Measurements from ENCODE around the gene SVOP.

SVOP gene

GRCh38 chr12:108933949-108934348 lies 86.9 kb downstream of the SVOP start:
- Histone ChIP-seq H3K9ac (no peak overlapping the region), H3K4me2 (no peak overlapping the region), H3K4me3 (no peak overlapping the region), H3K27me3 (no peaks in the 10 kb centered on the region), H3K27ac (no peak overlapping the region), H4K20me1 (no peaks in the 10 kb centered on the region), H3K36me3 (no peaks in the 10 kb centered on the region), H3K4me1 (peaks cover 0 to 13% (median 0%) of the 10 kb centered on the region in 10 experiments; a peak in 4 of 20 replicates), H3K9me3 (replicated peaks in 1 of 11) (no peaks in the 10 kb centered on the region)
- no peak for TF ChIP-seq Cebpa-rat (IDR thresholded peaks at IDR 0.05)

- Histone ChIP-seq H3K27me3 (no peaks in the 10 kb centered on the region), H3K4me3 (no peak overlapping the region), H3K4me1 (peaks cover 0 to 13% (median 0%) of the 10 kb centered on the region in 10 experiments; a peak in 4 of 20 replicates), H3K36me3 (no peaks in the 10 kb centered on the region), H3K27ac (no peak overlapping the region), H4K20me1 (no peaks in the 10 kb centered on the region), H3K9me3 (replicated peaks in 1 of 11) (peaks cover 0 to 1% (median 0%) of the 10 kb centered on the region in 11 experiments; a peak in 1 of 22 replicates), H3K4me2 (no peak overlapping the region), H3K9ac (no peak overlapping the region)
- no peak for TF ChIP-seq Cebpa-rat (IDR thresholded peaks at IDR 0.05)
Measured at GRCh38 chr12:108930756-108931155, 90.1 kb downstream of the SVOP start.

DNA sequence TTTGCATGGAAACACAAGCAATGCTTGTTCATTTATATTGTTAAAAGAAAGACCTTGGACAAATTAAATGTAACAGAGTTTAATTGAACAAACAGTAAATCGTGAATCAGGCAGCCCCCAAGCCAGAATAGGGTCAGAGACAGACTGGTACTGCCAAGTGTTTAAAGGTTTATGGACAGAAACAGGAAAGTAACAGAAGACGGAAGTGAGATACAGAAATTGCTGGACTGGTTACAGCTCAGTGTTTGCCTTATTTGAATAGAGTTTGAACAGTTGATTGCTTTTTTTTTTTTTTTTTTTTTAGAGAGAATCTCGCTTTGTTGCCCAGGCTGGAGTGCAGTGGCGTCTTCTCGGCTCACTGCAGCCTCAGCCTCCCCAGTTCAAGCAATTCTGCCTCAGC lies 90.7 kb downstream of the SVOP start:
- Histone ChIP-seq H3K9ac (no peak overlapping the region), H3K36me3 (no peaks in the 10 kb centered on the region), H3K4me3 (no peak overlapping the region), H3K27me3 (no peaks in the 10 kb centered on the region), H3K4me1 (peaks cover 0 to 8% (median 0%) of the 10 kb centered on the region in 10 experiments; a peak in 4 of 20 replicates), H4K20me1 (no peaks in the 10 kb centered on the region), H3K27ac (no peak overlapping the region), H3K4me2 (no peak overlapping the region), H3K9me3 (replicated peaks in 1 of 11) (peaks cover 0 to 6% (median 0%) of the 10 kb centered on the region in 11 experiments; a peak in 1 of 22 replicates)
- no peak for TF ChIP-seq Cebpa-rat (IDR thresholded peaks at IDR 0.05)

- Histone ChIP-seq H3K4me3 (no peak overlapping the region), H3K36me3 (no peaks in the 10 kb centered on the region), H3K9me3 (replicated peaks in 1 of 11) (peaks cover 0 to 6% (median 0%) of the 10 kb centered on the region in 11 experiments; a peak in 1 of 22 replicates), H3K9ac (no peak overlapping the region), H3K27ac (no peak overlapping the region), H4K20me1 (no peaks in the 10 kb centered on the region), H3K27me3 (no peaks in the 10 kb centered on the region), H3K4me2 (no peak overlapping the region), H3K4me1 (no peaks in the 10 kb centered on the region)
- TF ChIP-seq Cebpa-rat (IDR thresholded peaks at IDR 0.05) = no peak
Measured at GRCh38 chr12:108928695-108929094, 92.2 kb downstream of the SVOP start.

GRCh38 chr12:108922918-108923317 lies 98.0 kb downstream of the SVOP start:
- no peak overlapping the region for H3K4me3 ChIP-seq
- no peaks in the 10 kb centered on the region for H4K20me1 ChIP-seq
- H3K9ac ChIP-seq = no peak overlapping the region
- H3K27me3 ChIP-seq = no peaks in the 10 kb centered on the region
- H3K9me3 ChIP-seq (replicated peaks in 1 of 11) = peaks cover 0 to 14% (median 0%) of the 10 kb centered on the region in 11 experiments; a peak in 1 of 22 replicates
- H3K4me2 ChIP-seq = no peak overlapping the region
- H3K36me3 ChIP-seq = no peaks in the 10 kb centered on the region
- no peaks in the 10 kb centered on the region for H3K4me1 ChIP-seq
- TF ChIP-seq Cebpa-rat (IDR thresholded peaks at IDR 0.05) = no peak
- H3K27ac ChIP-seq = no peak overlapping the region

DNA sequence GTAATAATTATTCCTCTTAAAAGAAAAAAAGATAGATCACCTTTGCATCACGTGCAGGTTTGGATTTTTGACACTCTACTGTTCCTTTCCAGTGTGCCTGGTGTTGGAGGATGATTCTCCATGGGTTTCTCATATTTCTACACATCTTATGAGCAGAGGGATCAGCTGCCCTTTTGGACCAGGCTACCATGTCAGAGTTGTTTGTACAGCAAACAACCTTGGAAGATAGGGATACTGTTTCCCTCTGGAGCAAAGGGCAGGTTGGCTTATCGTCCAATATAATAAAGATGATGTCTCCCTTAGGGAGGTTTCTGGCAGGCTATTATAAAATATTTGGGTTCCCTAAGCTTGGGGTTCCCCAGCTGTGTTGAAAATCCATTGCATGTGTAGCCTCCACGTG lies 98.9 kb downstream of the SVOP start:
- Histone ChIP-seq H3K9me3 (replicated peaks in 1 of 11) (peaks cover 0 to 14% (median 0%) of the 10 kb centered on the region in 11 experiments; a peak in 1 of 22 replicates), H3K4me1 (no peaks in the 10 kb centered on the region), H3K27me3 (no peaks in the 10 kb centered on the region), H3K27ac (no peak overlapping the region), H4K20me1 (no peaks in the 10 kb centered on the region), H3K4me3 (no peak overlapping the region), H3K9ac (no peak overlapping the region), H3K36me3 (no peaks in the 10 kb centered on the region), H3K4me2 (no peak overlapping the region)
- TF ChIP-seq Cebpa-rat (IDR thresholded peaks at IDR 0.05) = no peak

GRCh38 chr12:108918960-108919642 lies 101.8 kb downstream of the SVOP start:
- Histone ChIP-seq H3K36me3 (no peaks in the 10 kb centered on the region), H3K4me1 (peaks cover 0 to 11% (median 4%) of the 10 kb centered on the region in 10 experiments; a peak in 12 of 20 replicates), H3K4me2 (no peak overlapping the region), H4K20me1 (no peaks in the 10 kb centered on the region), H3K27me3 (no peaks in the 10 kb centered on the region), H3K27ac (no peak overlapping the region), H3K4me3 (no peak overlapping the region), H3K9ac (no peak overlapping the region), H3K9me3 (replicated peaks in 1 of 11) (0 out of 22 replicates have a peak, but pooled peaks cover 0 to 8% (median 0%) of the 10 kb centered on the region in 11 experiments)
- no peak for TF ChIP-seq Cebpa-rat (IDR thresholded peaks at IDR 0.05)

GRCh38 chr12:108918206-108918605 lies 102.7 kb downstream of the SVOP start:
- Histone ChIP-seq H3K4me1 (peaks cover 5 to 20% (median 12%) of the 10 kb centered on the region in 10 experiments; a peak in 14 of 20 replicates), H3K27ac (no peak overlapping the region), H3K36me3 (no peaks in the 10 kb centered on the region), H3K9ac (no peak overlapping the region), H3K9me3 (replicated peaks in 1 of 11) (0 out of 22 replicates have a peak, but pooled peaks cover 0 to 5% (median 0%) of the 10 kb centered on the region in 11 experiments), H3K4me3 (no peak overlapping the region), H3K27me3 (no peaks in the 10 kb centered on the region), H4K20me1 (no peaks in the 10 kb centered on the region), H3K4me2 (no peak overlapping the region)
- no peak for TF ChIP-seq Cebpa-rat (IDR thresholded peaks at IDR 0.05)

DNA sequence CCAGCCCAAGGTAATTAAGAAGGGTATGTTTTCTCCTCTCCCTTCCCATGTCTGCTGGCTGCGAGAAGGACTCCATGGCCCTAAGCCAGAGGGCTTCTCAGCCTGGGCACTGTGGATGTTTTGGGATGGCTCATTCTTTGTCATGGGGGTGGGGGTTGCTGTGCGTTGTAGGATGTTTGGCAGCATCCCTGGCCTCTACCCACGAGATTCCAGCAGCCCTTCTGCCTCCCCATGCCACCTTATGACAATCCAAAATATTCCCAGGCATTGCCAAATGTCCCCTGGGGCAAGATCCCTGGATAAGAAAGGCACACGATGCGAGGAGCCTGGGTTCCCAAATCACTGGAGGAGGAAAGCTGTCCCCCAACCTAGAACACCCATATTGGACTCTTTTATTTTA lies 104.5 kb downstream of the SVOP start:
- no peak for TF ChIP-seq Cebpa-rat (IDR thresholded peaks at IDR 0.05)
- Histone ChIP-seq H3K27ac (no peak overlapping the region), H4K20me1 (no peaks in the 10 kb centered on the region)

More for the DNA sequence above, 104.5 kb downstream of the SVOP start:
- no peak overlapping the region for H3K9ac ChIP-seq
- H3K4me2 ChIP-seq = no peak overlapping the region
- H3K4me1 ChIP-seq = peaks cover 5 to 24% (median 12%) of the 10 kb centered on the region in 10 experiments; a peak in 14 of 20 replicates
- no peak overlapping the region for H3K4me3 ChIP-seq
- H3K9me3 ChIP-seq (replicated peaks in 1 of 11) = no peaks in the 10 kb centered on the region
- H3K27me3 ChIP-seq = no peaks in the 10 kb centered on the region
- no peaks in the 10 kb centered on the region for H3K36me3 ChIP-seq

Data from BLaER1 treated with 17β-estradiol and CSF1 and Interleukin-3, amounts not matched to agents 10 nM and 100 nM (cell line).